Measurements from ENCODE around the gene PDIA2. TPM values are rescaled to one million over a fixed set of nuclear protein-coding genes. Genes with fewer than 3 reads are reported as not detected.

Gene PDIA2
- total RNA-seq, 1 experiment from 2014 or later, result not detected

DNA sequence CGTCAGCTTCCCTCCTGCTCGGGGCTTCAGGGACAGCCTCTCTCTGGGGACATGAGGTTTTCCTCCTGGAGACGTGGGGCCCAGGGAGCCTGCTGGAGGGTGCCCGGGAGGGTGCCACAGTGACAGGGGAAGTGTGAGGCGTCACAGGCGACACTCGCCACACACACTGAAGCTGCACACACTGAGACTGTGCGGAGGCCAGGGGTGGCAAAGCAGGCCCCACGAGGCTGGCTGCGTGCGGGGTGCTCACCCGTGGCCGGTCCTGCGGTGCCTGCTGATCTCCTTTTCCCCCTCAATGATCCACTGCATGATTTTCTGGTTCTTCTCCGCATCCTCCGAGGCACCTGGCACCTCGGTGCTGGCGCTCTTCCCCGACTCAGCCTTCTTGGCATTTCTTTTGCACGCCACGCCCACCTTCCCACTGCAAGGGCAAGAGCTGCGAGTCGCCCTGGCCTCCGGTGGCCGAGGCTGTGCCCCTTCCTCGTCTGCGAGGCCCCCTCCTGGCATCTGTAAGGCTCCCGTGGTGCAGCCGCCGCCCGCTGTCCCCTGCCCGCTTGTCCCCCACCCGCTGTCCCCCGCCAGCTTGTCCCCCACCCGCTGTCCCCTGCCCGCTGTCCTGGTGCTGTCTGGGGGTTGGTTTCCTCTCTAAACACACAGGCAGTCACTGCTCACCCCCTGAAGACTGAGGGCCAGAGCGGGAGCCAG lies 14.0 kb downstream of the PDIA2 start:
- no peak for DNase-seq (ENCODE audit: low spot score)

DNA sequence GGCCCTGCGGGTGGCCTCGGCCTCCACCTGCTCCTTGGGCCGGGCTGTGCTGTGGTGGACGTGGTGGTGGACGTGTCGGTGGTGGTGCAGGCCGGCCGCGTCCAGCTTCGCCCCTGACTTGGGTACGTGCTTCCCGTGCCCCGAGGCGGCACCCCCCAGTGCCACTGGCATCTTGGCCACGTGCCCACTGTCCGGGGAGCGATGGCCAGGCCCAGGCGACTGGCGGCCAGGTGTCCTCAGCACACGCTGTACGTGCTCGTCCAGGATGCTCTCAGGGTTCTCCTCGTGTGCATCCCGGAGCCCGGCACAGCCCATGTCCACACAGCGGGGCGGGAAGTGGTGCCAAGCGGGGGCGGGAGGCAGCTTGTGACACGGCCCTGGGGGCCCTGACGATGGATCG lies 14.9 kb downstream of the PDIA2 start:
- no peak for DNase-seq (ENCODE audit: low spot score)

DNA sequence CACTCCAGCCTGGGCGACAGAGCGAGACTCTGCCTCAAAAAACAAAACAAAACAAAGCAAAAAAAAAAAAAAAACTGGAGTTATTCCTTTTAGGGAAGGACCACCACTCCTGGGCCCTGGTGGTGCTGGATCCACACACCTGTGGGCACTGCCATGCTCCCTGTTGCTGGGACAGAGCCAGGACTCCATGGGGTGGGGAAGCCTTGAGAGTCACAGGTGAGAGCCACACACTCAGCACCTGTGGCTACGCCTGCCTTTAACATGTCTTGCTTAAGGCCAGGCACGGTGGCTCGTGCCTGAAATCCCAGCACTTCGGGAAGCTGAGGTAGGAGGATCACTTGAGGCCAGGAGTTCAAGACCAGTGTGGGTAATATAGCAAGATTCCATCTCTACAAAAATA lies 18.3 kb downstream of the PDIA2 start:
- no peak for DNase-seq (ENCODE audit: low spot score)

DNA sequence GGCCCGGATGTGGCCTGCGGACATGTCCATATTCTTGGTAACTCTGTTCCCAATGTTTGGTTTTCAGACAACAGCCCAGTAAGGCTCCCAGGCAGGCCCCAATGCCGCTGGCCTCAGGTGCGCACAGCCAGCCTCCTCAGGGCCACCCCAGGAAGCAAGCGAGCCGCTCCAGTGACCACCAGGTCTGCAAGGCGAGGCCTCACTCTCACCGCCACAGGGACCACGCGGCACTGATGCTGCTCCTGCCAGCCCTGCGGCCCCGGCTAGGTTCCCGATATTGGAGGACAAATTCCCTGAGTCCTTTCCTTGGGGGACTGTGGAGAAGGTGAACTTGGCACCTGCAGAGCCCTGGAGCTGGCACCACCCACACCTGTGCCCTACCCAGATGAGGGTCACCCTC lies 19.0 kb downstream of the PDIA2 start:
- DNase-seq (ENCODE audit: low spot score), result no peak

DNA sequence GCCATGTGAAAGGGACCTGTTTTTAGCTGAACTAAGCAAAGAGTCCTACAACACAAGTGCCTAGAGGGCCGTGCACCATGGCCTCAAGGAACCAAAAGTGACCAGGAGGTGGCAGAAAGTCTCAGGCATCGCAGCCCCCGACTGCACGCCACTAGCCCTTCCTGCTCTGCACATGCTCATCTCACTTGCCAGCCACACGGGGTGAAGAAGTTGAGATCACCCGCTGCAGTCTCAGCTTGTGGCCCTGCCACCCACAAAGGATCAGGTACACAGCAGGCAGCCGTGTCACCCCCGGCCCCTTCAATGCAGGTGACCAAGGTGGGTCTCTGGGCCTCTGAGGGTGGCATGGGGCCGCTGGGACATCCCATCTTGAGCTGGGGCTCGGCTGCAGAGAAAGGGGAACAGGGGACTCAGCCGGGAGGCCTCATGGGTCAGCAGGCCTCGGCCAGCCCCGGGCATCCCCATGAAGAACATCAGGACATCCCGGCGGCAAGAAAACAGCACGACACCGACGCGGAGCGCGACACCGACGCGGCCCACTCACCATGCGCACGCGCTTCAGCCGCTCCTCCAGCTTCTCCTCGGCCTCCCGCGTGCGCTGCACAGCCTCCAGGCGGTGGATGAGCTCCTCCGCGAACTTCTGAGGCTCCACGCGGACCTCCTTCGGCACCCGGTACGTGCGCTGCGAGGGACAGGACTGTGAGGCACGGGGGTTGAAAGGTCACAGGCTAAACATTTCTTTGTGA lies 21.0 kb downstream of the PDIA2 start:
- no peak for DNase-seq (ENCODE audit: low spot score)

DNA sequence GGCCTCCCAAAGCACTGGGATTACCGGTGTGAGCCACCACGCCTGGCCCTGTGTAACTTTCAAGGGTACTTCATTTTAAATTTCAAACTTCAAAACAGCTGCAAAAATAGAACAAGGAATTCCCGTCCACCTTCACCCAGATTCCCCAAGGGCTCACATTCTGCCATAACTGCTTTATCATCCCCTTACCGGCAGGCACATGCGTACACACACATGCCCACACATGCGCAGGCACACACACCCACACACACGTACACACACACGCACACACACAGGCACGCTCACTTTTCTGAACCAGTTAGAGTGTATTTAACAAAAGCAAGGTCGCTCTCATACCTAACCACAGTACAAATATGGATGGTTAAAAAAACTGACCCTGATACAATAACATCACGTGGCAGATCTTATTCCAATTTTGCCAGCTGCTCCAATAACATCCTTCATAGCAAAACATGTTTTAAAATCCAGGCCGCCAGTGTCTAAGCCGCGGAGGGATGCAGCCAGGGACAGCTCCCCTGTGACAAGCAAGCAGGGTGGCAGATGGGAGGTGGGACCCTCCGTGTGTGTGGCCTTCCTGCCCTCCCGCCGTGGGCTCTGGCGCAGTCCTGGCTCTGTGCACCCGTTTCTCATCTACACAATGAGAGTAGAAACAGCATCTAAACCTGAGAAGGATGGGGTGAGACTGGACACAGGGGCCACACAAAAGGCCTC lies 23.1 kb downstream of the PDIA2 start:
- no peak for DNase-seq (ENCODE audit: low spot score)

DNA sequence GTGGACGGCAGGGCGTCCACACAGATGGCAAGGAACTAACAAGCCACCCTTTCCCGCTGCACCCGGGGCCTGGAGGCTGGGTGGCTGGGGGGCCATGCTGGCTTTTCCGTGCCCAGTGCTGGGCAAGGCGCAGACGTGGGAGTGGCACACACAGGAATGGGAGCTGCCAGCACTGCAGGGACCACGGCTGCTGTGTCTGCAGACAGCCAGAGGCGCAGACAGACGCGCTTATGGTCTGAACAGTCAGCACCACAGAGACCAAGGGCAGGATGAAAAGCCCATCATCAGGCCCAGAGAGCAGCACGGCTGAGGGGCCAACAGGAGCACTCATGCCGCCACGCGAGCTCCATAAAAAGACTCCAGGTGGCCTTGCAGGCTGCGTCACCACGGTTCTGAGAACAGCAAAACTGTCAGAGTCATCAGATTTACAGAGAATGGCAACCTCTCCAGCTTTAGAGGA lies 24.0 kb downstream of the PDIA2 start:
- no peak for DNase-seq (ENCODE audit: low spot score)

DNA sequence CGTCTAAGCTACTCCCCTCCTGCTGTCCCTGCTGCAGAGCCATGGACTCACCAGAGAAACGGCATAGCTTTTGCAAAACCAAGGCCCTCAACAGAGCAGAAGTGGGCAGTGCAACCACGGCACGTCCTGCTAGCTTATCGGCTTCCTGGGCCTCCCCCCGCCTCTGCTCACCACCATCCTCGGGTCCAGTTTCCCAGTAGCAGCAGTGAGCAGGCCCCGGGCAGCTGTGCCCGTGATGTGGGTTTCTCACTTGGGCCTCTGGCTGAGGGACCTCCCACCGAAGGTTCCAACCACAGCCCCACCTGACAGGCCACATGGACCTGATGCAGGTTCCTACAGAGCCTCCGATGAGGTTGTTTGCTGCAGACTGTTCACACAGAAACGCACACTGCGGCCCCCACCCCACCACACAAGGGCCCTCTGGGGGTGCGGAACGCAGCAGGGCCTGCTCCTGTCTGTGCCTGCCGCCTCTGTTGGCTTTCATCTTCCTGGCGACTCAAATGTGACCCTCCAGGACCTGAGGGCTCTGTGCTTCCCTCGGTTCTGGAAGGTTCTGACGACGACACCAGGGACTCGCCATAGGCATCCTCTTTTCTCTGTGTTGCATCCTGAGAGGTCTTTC lies 24.8 kb downstream of the PDIA2 start:
- DNase-seq (ENCODE audit: low spot score), result no peak

DNA sequence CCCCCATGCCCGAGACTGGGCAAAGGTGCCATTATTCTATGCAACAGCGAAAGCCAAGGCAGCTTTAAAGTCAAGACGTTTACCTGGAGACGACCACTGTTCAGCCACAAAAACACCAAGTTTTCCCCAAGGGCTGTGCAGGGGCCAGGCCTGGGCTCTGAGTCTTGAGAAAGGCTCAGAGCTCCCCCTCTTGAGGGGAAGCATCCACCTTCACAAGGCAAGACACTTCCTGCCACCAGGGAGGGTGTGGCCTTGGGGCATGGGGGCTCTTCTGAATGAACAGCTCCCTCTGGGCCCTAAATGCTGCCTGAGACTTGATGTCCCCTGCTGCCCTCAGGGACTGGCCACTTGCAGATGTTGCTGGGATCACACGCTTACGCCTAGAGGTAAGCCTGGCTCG lies 26.5 kb downstream of the PDIA2 start:
- DNase-seq (ENCODE audit: low spot score), result no peak

DNA sequence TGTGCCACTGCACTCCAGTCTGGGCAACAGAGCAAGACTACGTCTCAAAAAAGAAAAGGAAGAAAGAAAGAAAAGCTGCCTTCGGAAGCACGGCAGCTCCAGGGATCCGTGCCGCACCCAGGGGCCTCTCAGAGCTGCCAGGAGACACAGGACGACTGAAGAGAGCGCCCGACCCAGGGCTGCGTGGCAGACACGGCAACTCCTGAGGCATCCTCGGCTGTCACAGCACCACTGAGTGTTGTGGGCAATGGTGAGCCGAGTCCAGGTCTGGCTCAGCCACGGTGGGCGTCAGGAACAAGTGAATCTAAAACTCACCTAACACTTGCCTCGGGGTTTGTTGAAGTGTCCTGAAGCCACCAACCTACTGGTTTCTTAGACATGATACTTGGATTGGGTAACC lies 28.8 kb downstream of the PDIA2 start:
- no peak for DNase-seq (ENCODE audit: low spot score)

DNA sequence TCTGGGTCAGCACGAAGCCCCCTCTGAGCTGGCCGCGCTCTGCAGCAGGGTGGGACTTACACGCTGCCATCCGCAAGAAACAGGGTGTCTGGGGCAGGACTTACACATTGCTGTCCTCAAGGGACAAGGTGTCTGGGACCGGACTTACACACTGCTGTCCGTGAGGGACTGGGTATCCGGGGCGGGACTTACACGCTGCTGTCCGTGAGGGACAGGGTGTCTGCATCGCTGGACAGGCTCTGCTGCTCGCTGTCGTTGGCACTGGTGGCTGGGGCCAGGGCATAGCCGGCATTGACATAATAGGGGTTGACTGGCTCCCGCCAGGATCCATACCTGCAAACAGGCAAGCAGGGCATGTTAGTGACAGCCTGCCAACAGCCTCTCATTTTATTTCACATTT lies 31.4 kb downstream of the PDIA2 start:
- no peak for DNase-seq (ENCODE audit: low spot score)

DNA sequence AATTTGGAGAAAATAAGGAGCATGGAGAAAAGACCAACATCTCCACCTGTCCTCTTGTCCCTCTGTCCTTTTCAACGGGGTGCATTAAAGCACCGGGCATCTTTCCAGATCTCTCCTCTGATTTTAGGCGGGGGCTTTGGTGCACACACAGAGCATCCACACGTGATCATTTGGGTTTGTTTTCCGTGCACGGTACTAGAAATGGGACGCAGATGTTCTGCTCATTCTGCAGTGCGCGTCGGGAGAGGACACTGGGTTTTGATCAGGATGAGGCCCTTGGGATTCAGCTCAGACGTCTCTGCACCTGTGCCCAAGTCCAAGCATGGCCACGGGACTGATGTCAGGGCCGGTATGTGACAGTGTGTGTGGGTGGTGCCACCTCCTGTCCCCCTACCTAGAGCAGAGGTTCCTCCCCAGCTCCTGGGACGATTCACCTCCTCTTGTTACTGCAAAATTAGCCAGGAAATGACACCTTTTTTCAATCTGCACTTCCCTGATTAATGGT lies 31.9 kb downstream of the PDIA2 start:
- no peak for DNase-seq (ENCODE audit: low spot score)

DNA sequence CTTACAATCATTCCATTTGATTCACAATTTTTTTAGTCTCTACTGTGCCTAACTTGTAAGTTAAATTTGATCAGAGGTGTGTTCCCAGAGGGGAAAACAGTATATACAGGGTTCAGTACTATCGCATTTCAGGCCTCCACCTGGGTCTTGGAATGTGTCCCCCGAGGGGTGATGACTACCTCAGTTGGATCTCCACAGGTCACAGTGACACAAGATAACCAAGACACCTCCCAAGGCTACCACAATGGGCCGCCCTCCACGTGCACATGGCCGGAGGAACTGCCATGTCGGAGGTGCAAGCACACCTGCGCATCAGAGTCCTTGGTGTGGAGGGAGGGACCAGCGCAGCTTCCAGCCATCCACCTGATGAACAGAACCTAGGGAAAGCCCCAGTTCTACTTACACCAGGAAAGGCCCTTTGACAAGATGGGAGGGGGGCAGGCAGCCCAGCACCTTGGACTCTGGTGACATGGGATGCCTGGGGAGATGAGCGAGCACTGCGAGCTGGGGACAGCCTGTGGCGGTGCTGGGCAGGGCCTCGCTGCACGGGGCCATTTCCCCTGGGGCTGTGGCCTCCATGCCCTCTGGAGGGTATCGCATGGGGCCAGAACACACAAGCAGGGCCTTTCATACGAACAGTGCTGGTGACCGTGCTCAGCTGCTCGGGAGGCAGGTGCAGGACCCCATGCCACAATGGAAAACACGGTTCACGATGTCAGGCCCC lies 33.9 kb downstream of the PDIA2 start:
- DNase-seq (ENCODE audit: low spot score), result no peak

DNA sequence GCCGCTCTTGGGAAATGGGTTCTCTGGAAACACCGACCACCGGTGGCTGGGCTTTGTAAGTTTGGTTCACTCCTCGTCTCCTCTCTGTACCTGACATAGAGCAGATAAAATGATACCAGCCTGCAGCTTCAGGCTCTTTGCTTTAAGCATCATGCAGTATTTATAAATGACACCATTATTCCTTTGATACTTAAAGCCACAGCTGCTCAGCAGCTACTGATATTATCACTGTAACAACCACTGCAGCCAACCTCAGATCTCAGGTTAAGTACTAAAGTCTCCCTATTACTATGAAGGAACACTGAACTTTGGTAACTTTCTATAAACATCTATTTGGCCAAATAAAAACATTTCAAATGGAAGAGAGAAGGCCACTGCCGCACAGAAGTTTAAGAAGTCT lies 34.6 kb downstream of the PDIA2 start:
- DNase-seq (ENCODE audit: low spot score), result no peak

DNA sequence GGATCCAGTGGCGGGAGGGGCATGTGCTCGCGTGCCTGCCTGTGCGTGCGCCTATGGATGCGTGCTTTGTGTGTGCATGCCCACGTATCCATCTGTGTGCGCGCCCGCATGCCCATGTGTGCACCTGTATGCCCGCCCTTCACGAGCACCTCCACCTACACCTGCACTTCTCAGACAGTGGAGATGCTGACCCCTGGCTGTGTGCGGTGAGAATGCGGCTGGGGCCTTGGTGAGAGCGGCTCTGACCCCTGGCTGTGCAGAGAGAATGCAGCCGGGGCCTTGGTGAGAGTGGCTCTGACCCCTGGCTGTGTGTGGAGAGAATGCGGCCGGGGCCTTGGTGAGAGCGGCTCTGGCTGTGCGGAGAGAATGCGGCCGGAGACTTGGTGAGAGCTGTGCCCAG lies 35.7 kb downstream of the PDIA2 start:
- DNase-seq (ENCODE audit: low spot score), result no peak

DNA sequence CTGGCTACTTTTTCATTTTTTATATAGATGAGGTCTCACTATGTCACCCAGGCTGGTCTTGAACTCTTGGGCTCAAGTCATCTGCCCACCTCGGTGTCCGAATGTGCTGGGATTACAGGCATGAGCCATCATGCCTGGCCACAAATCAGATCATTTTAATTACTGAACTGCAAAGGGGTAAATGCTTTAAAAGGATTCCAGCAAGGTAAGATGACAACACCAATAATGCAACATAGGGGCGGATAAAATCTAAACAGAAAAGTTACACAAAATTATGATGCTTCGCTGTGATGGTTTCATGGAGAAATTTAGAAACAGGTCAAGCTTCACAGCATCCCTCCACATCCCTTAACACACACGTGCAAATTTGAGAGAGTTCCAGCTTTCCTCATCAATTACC lies 37.2 kb downstream of the PDIA2 start:
- no peak for DNase-seq (ENCODE audit: low spot score)

DNA sequence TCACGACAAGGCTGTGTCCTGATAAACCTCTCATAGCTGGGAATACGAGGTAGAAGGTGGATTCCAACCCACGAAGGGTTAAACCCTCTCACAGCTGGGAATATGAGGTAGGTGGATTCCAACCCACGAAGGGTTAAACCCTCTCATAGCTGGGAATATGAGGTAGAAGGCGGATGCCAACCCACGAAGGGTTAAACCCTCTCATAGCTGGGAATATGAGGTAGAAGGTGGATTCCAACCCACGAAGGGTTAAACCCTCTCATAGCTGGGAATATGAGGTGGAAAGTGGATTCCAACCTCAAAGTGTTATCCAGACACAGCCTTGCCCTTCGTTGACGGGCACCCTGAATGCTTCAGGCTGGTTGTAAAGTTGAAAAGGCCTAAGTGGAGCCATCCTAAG lies 38.6 kb downstream of the PDIA2 start:
- no peak for DNase-seq (ENCODE audit: low spot score)

DNA sequence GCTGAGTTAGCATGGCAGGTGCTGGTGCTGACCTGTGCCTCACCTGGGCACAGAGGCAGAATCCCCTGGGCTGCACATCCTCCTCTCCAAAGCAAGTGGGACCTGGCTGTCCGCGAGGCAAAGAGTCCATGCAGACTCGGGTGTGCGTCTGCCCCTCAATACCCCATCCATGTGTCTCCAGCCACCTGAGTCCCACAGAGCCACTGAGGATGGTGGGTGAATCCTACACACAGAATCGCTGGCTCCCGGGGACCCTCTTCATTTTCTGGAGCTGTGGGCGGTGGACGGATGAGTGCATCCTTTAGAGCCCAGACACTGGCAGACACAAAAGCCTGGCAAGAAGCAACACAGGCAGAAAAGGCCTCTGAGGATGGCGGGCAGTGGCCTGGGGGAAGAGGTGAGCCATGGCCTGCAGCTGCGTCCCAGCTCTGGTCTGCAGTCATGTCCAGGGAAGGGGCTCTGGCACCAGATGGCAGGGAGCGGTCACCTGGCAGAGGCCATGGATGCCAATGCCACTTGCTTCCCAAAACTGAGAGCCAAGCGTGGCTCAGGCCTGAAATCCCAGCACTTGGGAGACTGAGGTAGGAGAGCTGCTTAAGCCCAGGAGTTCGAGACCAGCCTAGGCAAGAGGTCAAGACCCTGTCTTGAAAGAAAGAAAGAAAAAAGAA lies 39.6 kb downstream of the PDIA2 start:
- no peak for DNase-seq (ENCODE audit: low spot score)

DNA sequence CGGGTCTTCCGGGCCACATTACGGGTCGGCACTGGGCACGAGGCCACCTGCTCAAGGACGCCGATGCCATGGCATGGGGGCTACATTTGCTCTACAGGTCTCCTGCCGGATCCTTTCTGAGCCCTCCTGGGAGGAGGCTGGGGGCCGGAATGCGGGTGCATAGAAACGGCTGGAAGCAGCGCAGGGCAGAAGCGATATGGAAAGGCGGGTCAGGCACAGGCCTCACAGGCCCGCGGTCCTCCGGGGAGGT lies 41.2 kb downstream of the PDIA2 start:
- DNase-seq (ENCODE audit: low spot score), result no peak

DNA sequence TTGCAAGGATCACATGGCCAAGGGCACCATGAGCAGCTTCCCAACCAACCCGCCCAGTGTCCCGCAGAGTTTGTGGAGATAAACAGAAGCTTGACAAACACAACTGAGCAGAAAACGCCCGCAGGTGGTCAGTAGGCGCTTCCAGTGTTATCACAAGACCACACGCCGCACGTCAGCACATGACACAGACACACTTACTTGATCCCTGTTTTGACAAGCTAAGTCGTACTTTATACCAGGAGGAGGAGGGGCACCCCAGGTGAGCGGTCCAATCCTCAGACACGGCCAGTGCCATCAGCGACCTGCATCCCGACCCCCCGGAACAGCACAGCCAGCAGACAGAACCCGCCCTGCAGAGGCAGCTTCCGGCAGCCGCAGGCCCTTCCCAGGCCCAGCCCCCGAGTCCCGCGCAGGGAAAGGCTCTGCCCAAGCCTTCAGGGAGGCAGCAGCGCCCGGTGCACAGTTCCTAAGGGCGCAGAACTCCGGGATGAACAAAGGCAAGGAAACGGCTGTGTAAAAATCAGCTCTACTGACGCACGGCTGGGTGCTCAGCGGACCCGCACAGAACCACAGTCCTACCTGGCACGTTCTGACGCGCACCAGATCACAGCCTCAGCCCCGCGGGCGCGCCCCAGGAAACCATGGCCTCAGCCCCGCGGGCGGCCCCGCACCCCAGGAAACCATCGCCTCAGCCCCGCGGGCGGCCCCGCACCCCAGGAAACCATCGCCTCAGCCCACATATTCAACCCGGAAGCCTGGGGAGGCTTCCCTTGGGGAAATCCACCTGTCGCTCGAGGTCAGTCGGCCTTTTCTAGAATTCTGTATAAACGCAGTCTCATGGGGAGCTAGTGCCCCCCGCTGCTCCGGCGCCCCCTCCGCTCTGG lies 41.7 kb downstream of the PDIA2 start:
- DNase-seq (ENCODE audit: low spot score), result no peak
